ENCODE measurements around the gene KRT6A. TPM values are rescaled to one million over a fixed set of nuclear protein-coding genes. Genes with fewer than 3 reads are reported as not detected.

Gene KRT6A
- total and polyA plus RNA-seq, 2 of the 8 experiments (the other 6 are each of a cell fraction or from before 2014, with no cell fraction given), result 0.11 TPM; not detected in 1

- Histone ChIP-seq H3K23me2 (ENCODE audit: low read depth, low read length) (no peaks in the 10 kb centered on the region), H4K5ac (ENCODE audit: insufficient read length, low read depth, low read length) (no peak overlapping the region), H3K23ac (ENCODE audit: insufficient read length) (no peak overlapping the region), H3K18ac (ENCODE audit: extremely low read depth, low read length) (no peak overlapping the region), H3K56ac (replicated peaks; ENCODE audit: insufficient read length, low read depth, low read length) (no peak overlapping the region), H4K8ac (ENCODE audit: extremely low read depth, insufficient read depth, low read length) (no peak overlapping the region), H3K4me2 (ENCODE audit: insufficient read depth in 1 of 2, low read depth in 2 of 2, low read length in 2 of 2) (peak overlapping the region; percentile 38 to 42; a peak in 3 of 4 replicates), H3K4ac (replicated peaks; ENCODE audit: insufficient read length, low read depth, low read length) (no peak overlapping the region), H2BK20ac (ENCODE audit: low read length) (no peak overlapping the region), H3K36me3 (ENCODE audit: control insufficient read depth in 2 of 4, insufficient read depth in 4 of 4, low read length in 3 of 4) (no peaks in the 10 kb centered on the region), H4K20me1 (replicated peaks in 1 of 2; ENCODE audit: control insufficient read depth in 1 of 2, insufficient read depth in 2 of 2, low read length in 2 of 2) (no peaks in the 10 kb centered on the region), H3K9me3 (ENCODE audit: insufficient read depth in 2 of 2, low read depth in 1 of 2, low read length in 1 of 2) (no peaks in the 10 kb centered on the region), H3K4me1 (replicated peaks in 1 of 4; ENCODE audit: control insufficient read depth in 3 of 4, insufficient read depth in 4 of 4, low read length in 3 of 4) (peaks cover 0 to 5% (median 3%) of the 10 kb centered on the region in 4 experiments; a peak in 3 of 7 replicates), H3K79me2 (ENCODE audit: control insufficient read depth in 1 of 2, insufficient read depth in 2 of 2, low read length in 2 of 2) (no peaks in the 10 kb centered on the region), H2BK5ac (ENCODE audit: low read depth, low read length) (0 out of 2 replicates have a peak overlapping the region, but pooled peaks have one; percentile 26), H3K27ac (ENCODE audit: low read depth, low read length) (no peak overlapping the region), H2AFZ (ENCODE audit: low read length) (peak overlapping the region; percentile 96), H3K4me3 (ENCODE audit: extremely low read depth in 1 of 4, insufficient read depth in 2 of 4, low read depth in 3 of 4, low read length in 4 of 4) (no peak overlapping the region), H3K79me1 (ENCODE audit: low read depth, low read length) (no peaks in the 10 kb centered on the region), H2BK12ac (ENCODE audit: low read depth, low read length) (no peak overlapping the region), H3K9ac (replicated peaks in 1 of 4; ENCODE audit: extremely low read depth in 1 of 4, low read depth in 3 of 4, low read length in 3 of 4) (no peak overlapping the region), H4K91ac (replicated peaks; ENCODE audit: insufficient read length, low read length) (no peak overlapping the region), H3K27me3 (replicated peaks in 1 of 4; ENCODE audit: control insufficient read depth in 3 of 4, extremely low read depth in 1 of 4, insufficient read depth in 3 of 4, low read length in 3 of 4) (no peaks in the 10 kb centered on the region; a peak in 2 of 7 replicates), H2BK120ac (replicated peaks; ENCODE audit: low read depth, low read length) (no peak overlapping the region), H2BK15ac (ENCODE audit: low read length) (no peak overlapping the region), H3K14ac (ENCODE audit: insufficient read length) (no peak overlapping the region), H2AK5ac (ENCODE audit: low read depth, low read length) (no peak overlapping the region)
- ChIA-PET POLR2A (ENCODE audit: partially characterized antibody) (no interaction called here), CTCF (ENCODE audit: partially characterized antibody) (interaction anchor here (0.7 to 1.3 kb wide), 7 partner anchors 14 to 140 kb away, joined by 3 to 6 read pairs (median 3); no protein-coding TSS in a partner anchor)
- no peak for FAIRE-seq
- peak; percentile 39 to 56 for DNase-seq (ENCODE audit: low read depth in 1 of 2, low spot score in 2 of 2)
- WGBS, 2 experiments (ENCODE audit: extremely low coverage in 1 of 2, insufficient coverage in 1 of 2, insufficient read length in 1 of 2, insufficient replicate concordance in 2 of 2, low coverage in 1 of 2, low lambda C conversion rate in 2 of 2, missing lambda C conversion rate in 1 of 2), result 50% methylated on average over 6 of the region's 6 CpGs; no CpG with 5 or more reads in 1 of the 2 experiments
- 0 out of 2 replicates have a peak, but pooled peaks have one; percentile 65 for TF ChIP-seq RBBP5 (IDR thresholded peaks at IDR 0.05; ENCODE audit: borderline replicate concordance, low read depth, low read length)
- TF ChIP-seq TAF1 (IDR thresholded peaks at IDR 0.05; ENCODE audit: low read depth, low read length), result 0 out of 2 replicates have a peak, but pooled peaks have one; percentile 26
- TF ChIP-seq TBP (IDR thresholded peaks at IDR 0.05; ENCODE audit: low read depth, low read length), result peak; percentile 19; the same call in 1 of the 2 replicates
- TF ChIP-seq JUN (IDR thresholded peaks at IDR 0.05; ENCODE audit: low read depth, low read length), result no peak
These were observed 50.4 kb downstream of the KRT6A start for GRCh38 chr12:52442600-52443061.
